Panc1 (cell line): ENCODE measurements around the gene GEMIN4. TPM values are rescaled to one million over a fixed set of nuclear protein-coding genes. Genes with fewer than 3 reads are reported as not detected.

Source experiments
- ATAC-seq: fragments of 200-7000 bp; cut with Tn5 transposase; 2 replicates; pipeline ENCODE4 v1.9.1; 2020; ENCODE audit warnings: mild to moderate bottlenecking, moderate library complexity
- BruUV-seq: library from RNA; stranded (reverse); fragments of 400-500 nt; replicated peaks from 2 replicates; lab custom pipeline; 2021; lab: Mats Ljungman, UMichigan
- CTCF ChIA-PET: fragments of 300-600 bp; sonication (Branson Sonifier 250); formaldehyde crosslinking; loops from one replicate; lab custom pipeline; 2022; ENCODE audit warnings: antibody characterized with exemption; lab: Charles Lee
- POLR2A ChIA-PET: fragments of 300-600 bp; sonication (Branson Sonifier 250); formaldehyde crosslinking; loops from one replicate; lab custom pipeline; 2022; ENCODE audit warnings: antibody characterized with exemption; lab: Charles Lee
- DNase-seq: peaks from one replicate; pipeline ENCODE4 v3.0.0-alpha.2; 2010; ENCODE audit warnings: low read depth, low spot score
- H3K27ac ChIP-seq: 2 replicates; pipeline ENCODE4 v1.5.1; 2011; ENCODE audit warnings: mild to moderate bottlenecking, low read length, inconsistent platforms
- H3K27me3 ChIP-seq: fragments of 200-500 bp; sonication (Bioruptor generic); 2 replicates; pipeline ENCODE4 v1.6.0; 2014; ENCODE audit warnings: low read length, inconsistent platforms; ENCODE audit not compliant: control insufficient read depth, insufficient read depth
- H3K36me3 ChIP-seq: fragments of 200-500 bp; sonication (Bioruptor generic); 2 replicates; pipeline ENCODE4 v1.5.1; 2014; ENCODE audit warnings: inconsistent platforms, mild to moderate bottlenecking, low read length, moderate library complexity; ENCODE audit not compliant: control insufficient read depth, insufficient read depth
- H3K4me1 ChIP-seq: 2 replicates; pipeline ENCODE4 v1.5.1; 2011; ENCODE audit warnings: inconsistent platforms, mild to moderate bottlenecking, low read length, moderate library complexity; ENCODE audit not compliant: control insufficient read depth, insufficient read depth
- H3K4me3 ChIP-seq, 2 experiments: 2 replicates each; pipeline ENCODE4 v1.5.1; 2011 to 2012; ENCODE audit warnings: low read depth in 2 of 2, low read length in 2 of 2, mild to moderate bottlenecking in 2 of 2, inconsistent platforms in 1 of 2, moderate library complexity in 1 of 2
- H3K9me3 ChIP-seq: fragments of 200-500 bp; sonication (Bioruptor generic); 2 replicates; pipeline ENCODE4 v1.5.1; 2014; ENCODE audit warnings: low read depth, mild to moderate bottlenecking, inconsistent platforms, low read length, moderate library complexity; ENCODE audit not compliant: control insufficient read depth, insufficient read depth
- CTCF ChIP-seq: fragments of 450-650 bp; IDR thresholded peaks from 2 replicates; pipeline ENCODE4 v1.5.1; 2017; ENCODE audit warnings: mild to moderate bottlenecking
- POLR2AphosphoS5 ChIP-seq: IDR thresholded peaks from 2 replicates; pipeline ENCODE4 v1.6.1; 2012; ENCODE audit warnings: mild to moderate bottlenecking, low read depth, low read length, moderate library complexity
- REST ChIP-seq, 2 experiments: IDR thresholded peaks; 2 replicates each; pipeline ENCODE4 v1.6.1; 2011 to 2012; ENCODE audit warnings: low read depth in 2 of 2, control low read depth in 1 of 2, low read length in 1 of 2, mild to moderate bottlenecking in 1 of 2, moderate library complexity in 1 of 2; ENCODE audit not compliant: insufficient read depth in 1 of 2
- SIN3A ChIP-seq: IDR thresholded peaks from 2 replicates; pipeline ENCODE4 v1.6.1; 2012; ENCODE audit warnings: low read depth, mild to moderate bottlenecking, low read length, moderate library complexity, borderline replicate concordance; ENCODE audit not compliant: insufficient read depth
- TCF7L2 ChIP-seq: IDR thresholded peaks from 2 replicates; pipeline ENCODE4 v1.6.1; 2011; ENCODE audit warnings: mild to moderate bottlenecking, low read depth, low read length, inconsistent platforms
- in situ Hi-C: cut with HindIII; loops from 2 replicates; pipeline ENCODE4 v1.10.0; 2016; ENCODE audit warnings: low sequenced_read_pairs, low pct_unique_long_range_greater_than_20kb
- intact Hi-C: fragments of 100-400 bp; cut with micrococcal nuclease; formaldehyde crosslinking; loops from one replicate; pipeline ENCODE4 v1.10.0; 2022; ENCODE audit not compliant: unreplicated experiment
- total RNA-seq: library from RNA; stranded (reverse); gene quantifications from one replicate; pipeline ENCODE4 v1.2.1, GENCODE V29; 2021; ENCODE audit not compliant: unreplicated experiment

Gene GEMIN4
- total RNA-seq, 1 experiment from 2014 or later: 34.9 TPM

- ATAC-seq: no peak
- intact Hi-C loops: loop anchor here (5.0 kb wide), 1 partner anchor 186 kb away; no protein-coding TSS in a partner anchor
Measured at GRCh38 chr17:796609-797008, 44.5 kb upstream of the GEMIN4 start.

DNA sequence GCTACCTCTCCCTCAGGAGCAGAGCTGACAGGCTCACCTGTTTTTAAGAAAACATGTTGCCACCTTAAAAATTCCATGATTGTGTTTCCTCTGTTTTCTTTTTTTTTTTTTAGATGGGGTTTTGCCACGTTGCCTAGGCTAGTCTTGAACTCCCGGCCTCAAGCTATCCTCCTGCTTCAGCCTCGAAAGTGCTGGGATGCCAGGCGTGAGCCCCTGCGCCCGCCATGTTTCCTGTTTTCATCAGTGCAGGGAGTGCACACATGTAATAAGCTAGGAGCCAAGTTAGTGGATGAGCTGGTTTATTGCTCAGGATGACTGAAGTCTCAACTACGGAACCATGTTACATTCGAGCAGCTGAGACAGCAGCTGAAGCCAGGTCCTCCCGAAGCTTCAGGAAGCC, 43.7 kb upstream of the GEMIN4 start:
- H3K4me3 ChIP-seq: no peak overlapping the region
- H3K9me3 ChIP-seq: no peaks in the 10 kb centered on the region
- H3K27ac ChIP-seq: peak overlapping the region; percentile 17; the same call in 1 of the 2 replicates
- no peaks in the 10 kb centered on the region for H3K27me3 ChIP-seq
- ChIA-PET POLR2A (no interaction called here), CTCF (interaction anchor here (0.6 to 2.1 kb wide), 2 partner anchors 143 to 185 kb away, joined by 3 to 14 read pairs; no protein-coding TSS in a partner anchor)
- intact Hi-C loops: loop anchor here (5.0 kb wide), 1 partner anchor 187 kb away; no protein-coding TSS in a partner anchor
- no TSS peak for BruUV-seq
- in situ Hi-C loops: no loop called here
- H3K36me3 ChIP-seq: no peaks in the 10 kb centered on the region; the same call in 1 of the 2 replicates
- TF ChIP-seq SIN3A (no peak), REST (IDR thresholded peaks at IDR 0.05; ENCODE audit: insufficient read depth in 1 of 2, low read depth in 2 of 2, low read length in 1 of 2) (no peak), TCF7L2 (no peak), POLR2AphosphoS5 (no peak), CTCF (no peak)
- ATAC-seq: no peak
- no peak for DNase-seq
- H3K4me1 ChIP-seq: peaks cover 17% of the 10 kb centered on the region

More at GRCh38 chr17:796609-797008, 44.5 kb upstream of the GEMIN4 start:
- DNase-seq: no peak
- BruUV-seq: no TSS peak
- ChIA-PET CTCF (interaction anchor here (2.1 kb wide), 1 partner anchor 185 kb away, joined by 14 read pairs; no protein-coding TSS in a partner anchor), POLR2A (no interaction called here)
- no peaks in the 10 kb centered on the region for H3K9me3 ChIP-seq
- TF ChIP-seq SIN3A: no peak
- TF ChIP-seq CTCF: no peak
- no peak for TF ChIP-seq REST (IDR thresholded peaks at IDR 0.05; ENCODE audit: insufficient read depth in 1 of 2, low read depth in 2 of 2, low read length in 1 of 2)
- TF ChIP-seq POLR2AphosphoS5: no peak
- TF ChIP-seq TCF7L2: no peak
- in situ Hi-C loops: no loop called here
- H3K27ac ChIP-seq: no peak overlapping the region
- H3K4me3 ChIP-seq: no peak overlapping the region
- no peaks in the 10 kb centered on the region for H3K27me3 ChIP-seq
- H3K36me3 ChIP-seq: no peaks in the 10 kb centered on the region; the same call in 1 of the 2 replicates
- H3K4me1 ChIP-seq: peaks cover 17% of the 10 kb centered on the region
